ENCODE results near the gene LPCAT1.

LPCAT1 gene

GRCh38 chr5:1497795-1498622 is 25.8 kb downstream of the LPCAT1 start:
- no peak for DNase-seq (ENCODE audit: low spot score)

GRCh38 chr5:1497242-1497777 is 26.4 kb downstream of the LPCAT1 start:
- no peak for DNase-seq (ENCODE audit: low spot score)

DNA sequence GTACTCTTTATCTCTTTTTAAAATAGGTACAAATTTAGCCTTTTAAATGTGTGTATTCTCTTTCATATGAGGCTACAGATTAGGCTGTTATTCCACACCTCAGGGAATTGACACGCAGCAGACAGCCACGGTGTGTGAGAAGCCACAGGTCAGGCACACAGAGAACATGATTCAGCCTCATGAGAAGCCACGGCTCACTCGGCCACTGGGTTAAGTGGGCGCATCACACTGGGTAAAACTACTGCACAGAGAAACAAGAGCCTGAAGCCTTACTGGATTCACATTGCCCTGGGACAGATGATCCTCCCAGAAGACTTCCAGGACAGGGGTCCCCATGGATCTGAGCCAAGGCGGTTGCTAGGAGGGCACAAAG is 28.2 kb downstream of the LPCAT1 start:
- DNase-seq (ENCODE audit: low spot score): no peak

- DNase-seq (ENCODE audit: low spot score): no peak
Observed at GRCh38 chr5:1494780-1495524, 28.8 kb downstream of the LPCAT1 start.

- DNase-seq (ENCODE audit: low spot score): no peak
Observed at GRCh38 chr5:1493941-1494340, 29.8 kb downstream of the LPCAT1 start.

GRCh38 chr5:1493413-1493812 is 30.3 kb downstream of the LPCAT1 start:
- no peak for DNase-seq (ENCODE audit: low spot score)

GRCh38 chr5:1492757-1493156 is 31.0 kb downstream of the LPCAT1 start:
- DNase-seq (ENCODE audit: low spot score): no peak

DNA sequence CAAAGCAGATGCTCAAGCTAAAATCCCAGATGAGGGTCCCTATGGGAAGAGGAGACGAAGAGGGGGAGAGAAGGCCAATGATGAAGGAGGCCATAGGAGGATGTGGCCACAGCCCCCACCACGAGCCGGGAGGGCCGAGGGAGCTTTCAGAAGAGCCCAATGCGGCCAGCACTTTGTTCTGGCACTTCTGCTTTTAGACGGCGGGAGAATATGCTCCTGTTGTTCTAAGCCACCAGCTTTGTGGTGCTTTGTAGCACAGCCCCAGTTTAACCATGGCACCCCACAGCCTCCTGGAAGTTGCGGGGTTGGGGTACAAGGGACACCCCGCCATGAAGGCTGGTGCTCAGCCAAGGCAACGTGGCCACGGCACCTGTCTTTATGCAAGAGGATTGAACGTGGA is 33.4 kb downstream of the LPCAT1 start:
- no peak for DNase-seq (ENCODE audit: low spot score)

- no peak for DNase-seq (ENCODE audit: low spot score)
Observed at GRCh38 chr5:1489754-1490153, 34.0 kb downstream of the LPCAT1 start.

GRCh38 chr5:1488882-1489680 is 34.7 kb downstream of the LPCAT1 start:
- DNase-seq (ENCODE audit: low spot score): peak; percentile 54

DNA sequence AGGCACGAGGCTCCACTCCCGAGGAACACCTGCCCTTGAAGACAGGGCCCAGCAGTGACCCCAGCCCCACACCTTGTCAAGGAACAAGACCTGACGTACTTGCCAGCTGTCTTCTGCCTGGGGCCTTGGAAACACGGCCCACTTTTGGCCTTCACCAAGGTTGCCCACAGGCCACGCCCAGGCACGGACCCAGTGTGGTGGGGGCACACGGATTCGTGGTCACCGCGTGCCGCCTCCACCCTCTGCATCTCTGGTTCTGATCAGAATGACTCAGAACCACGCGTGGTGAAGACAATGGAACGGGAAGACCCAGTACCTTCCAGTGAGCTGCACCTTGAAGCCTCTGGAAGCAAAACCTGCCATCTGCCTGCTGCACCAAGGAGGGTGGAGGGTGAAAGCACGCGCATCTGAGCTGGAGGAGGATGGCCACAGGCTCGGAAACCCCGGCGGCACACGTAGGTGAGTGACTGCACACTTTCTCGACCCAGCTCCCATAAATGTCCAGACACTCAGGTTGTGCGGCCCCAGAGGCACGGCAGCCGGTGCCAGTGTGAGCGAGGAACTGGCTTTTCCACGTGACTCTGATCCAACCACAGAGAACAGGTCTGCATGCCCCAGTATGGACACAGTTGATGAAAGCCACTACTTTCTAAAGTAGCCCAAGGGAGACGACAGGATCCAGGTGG is 36.5 kb downstream of the LPCAT1 start:
- DNase-seq (ENCODE audit: low spot score): no peak

GRCh38 chr5:1486271-1486670 is 37.5 kb downstream of the LPCAT1 start:
- DNase-seq (ENCODE audit: low spot score): no peak

DNA sequence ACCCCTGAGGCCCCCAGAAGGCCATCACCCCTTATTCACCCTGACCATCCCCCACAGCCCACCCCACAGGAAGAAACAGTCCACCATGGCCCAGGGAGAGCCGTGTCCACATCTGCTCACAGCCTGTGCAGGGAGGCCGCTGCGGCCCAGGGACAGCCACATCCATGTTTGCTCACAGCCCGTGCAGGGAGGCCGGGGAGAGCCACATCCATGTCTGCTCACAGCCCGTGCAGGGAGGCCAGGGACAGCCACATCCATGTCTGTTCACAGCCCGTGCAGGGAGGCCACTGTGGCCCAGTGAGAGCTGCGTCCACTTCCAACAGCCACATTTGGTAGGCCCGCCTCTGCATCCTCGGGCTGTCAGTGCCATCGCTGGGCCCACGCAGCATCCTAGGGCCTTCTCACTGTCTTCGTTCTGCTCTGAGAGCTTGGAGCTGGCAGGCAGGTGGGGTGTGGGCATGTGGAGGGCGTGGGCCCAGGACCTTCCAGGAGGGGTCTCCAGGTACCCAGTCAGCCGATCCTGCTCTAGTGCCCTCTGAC is 38.1 kb downstream of the LPCAT1 start:
- DNase-seq (ENCODE audit: low spot score): no peak

DNA sequence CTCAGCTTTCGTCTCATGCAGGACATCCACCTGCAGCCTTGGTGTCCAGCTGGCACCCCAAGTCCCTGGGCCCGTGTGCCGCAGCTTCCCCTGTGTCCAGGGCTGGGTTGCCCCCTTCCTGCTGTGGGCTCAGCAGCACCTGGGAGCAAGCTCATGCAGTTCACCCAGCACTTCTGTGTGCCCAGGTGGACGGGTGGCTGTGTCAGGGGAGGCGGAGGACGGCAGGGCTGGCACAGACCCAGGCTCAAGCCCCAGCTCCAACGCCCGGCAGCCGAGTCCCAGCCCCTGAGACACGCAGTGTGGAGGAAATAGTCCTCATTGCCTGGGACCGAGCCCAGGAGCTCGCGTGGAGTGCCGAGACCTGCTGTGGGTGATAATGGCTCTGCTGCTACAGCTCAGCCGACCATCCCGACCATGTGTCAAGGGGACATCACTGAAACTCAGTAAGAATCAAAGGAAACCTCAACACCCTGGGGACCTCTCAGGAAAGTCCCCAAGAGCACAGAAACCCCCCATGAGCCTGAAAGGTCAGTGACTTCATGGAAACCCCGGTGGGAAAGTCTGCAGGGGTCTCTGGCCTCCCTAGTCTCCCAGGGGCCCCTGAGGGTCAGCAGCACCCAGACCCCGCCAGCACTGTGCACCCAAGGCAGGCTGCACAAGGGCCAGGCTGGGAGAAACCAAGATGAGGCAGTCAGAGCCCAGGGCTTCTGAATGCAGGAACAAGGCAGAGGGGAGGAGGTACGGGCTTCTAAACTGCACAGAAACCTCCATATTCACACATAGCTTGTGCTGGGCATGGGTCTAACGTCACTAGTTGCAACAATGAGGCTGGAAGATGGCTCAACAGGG is 38.8 kb downstream of the LPCAT1 start:
- DNase-seq (ENCODE audit: low spot score): no peak

DNA sequence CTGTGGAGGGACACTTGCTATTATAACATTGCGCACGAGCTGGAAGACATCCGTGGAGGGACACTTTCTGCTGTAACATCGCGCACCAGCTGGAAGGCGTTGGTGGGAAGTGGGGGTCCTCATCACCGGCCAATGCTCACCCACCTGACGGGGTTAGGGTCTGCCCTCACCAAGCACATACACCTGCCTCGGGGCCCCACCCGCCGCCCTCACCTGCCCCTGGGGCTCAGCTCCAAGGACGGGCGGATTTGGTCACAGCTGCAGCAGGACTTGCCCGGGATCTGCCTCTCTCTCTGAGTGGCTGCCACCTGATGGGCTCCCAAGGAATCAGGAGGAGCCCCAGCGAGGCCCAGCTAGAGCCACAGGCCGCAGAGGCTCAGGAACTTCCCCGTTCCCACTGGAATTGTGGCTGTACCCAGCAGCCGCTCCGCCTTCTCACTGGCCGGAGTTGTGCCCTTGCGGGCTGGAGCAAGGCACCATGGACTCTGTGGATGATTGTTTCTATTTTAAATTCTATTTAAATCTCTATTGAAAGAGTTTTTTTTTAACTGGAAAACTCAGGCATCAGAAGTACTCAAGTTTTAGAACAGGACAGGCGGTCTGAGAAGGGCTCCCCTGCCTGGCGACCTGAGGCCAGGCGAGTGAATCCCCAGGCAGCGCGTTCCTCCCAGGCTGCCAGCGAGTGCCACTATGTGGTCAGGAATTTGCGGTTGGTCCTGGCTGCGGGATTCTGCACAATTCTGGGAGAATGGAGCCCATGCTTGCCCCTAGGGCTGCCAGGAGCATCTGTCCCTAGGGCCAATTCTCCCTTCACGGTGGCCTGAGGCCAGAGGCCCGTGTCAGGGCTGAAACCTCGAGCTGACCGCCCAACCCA is 39.7 kb downstream of the LPCAT1 start:
- no peak for DNase-seq (ENCODE audit: low spot score)

DNA sequence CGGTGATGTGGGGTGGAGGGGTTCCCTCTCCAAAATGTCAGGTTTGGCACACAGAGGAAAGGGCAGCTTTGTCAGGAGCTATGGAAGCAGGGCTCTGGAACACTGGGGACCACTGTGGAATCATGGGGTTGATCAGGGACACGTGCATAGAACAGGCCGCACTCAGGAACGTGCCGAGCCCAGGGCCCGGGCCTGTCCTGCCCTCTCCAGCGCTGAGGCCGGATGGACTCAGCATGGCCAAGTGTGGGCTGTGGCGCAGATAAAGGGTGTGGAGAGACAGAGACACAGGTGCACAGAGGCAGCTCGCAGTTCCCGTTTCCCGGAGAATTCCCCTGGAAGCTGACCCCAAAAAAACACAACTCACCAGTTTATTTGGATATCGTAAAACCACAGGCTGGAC is 40.7 kb downstream of the LPCAT1 start:
- no peak for DNase-seq (ENCODE audit: low spot score)

- DNase-seq (ENCODE audit: low spot score): no peak
Observed at GRCh38 chr5:1481959-1482331, 41.8 kb downstream of the LPCAT1 start.

DNA sequence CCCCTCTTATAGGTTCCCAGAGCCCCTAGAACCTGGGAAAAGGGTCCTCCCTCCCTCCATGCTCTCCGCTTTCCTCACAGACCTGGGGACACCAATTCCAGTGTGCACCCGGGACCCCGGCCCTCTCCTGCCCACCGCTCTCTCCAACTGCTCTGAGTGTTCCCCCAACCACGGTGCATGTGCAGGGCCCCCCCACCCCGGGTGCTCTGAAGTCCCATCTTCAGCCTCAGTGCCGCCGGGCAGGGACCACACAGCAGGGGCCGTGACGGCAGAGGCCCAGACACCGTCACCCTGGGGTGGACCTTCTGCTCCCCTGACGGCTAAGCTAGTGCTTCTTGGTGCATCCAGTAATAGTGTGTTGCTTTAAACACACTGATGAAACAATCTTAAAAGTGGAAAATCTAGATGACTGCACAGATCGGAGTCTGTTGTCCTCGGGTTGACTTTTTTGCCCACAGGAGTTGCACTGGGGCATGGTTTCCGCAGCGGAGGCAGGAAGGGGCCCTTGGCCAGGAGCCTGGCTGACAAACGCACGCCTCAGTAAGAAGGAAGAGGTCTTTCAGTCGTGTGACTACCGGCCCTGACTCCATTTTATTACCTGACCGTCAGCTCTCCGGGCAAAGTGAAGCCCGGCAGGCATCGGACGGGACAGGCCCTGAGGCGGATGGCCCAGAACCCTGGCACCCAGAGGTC is 42.3 kb downstream of the LPCAT1 start:
- DNase-seq (ENCODE audit: low spot score): no peak

GRCh38 chr5:1480806-1481205 is 43.0 kb downstream of the LPCAT1 start:
- no peak for DNase-seq (ENCODE audit: low spot score)
